HFFc6 (cell line): ENCODE data around the gene TAPT1. TPM values are rescaled to one million over a fixed set of nuclear protein-coding genes. Genes with fewer than 3 reads are reported as not detected.
"Not testable (repeated sequence)": the region's sequence is repeated elsewhere in the genome, so short reads cannot be mapped to it uniquely, and the experiment has no call there.

Experiments
- DNase-seq: peaks from one replicate; pipeline ENCODE4 v3.0.0-alpha.2; 2018
- H3K27ac Mint-ChIP-seq: 2 replicates; pipeline ENCODE4 v1.8.0; 2020; ENCODE audit warnings: mild to moderate bottlenecking, mixed read lengths
- H3K27me3 Mint-ChIP-seq: 2 replicates; pipeline ENCODE4 v1.8.0; 2021; ENCODE audit warnings: mild to moderate bottlenecking, moderate library complexity, mixed read lengths; ENCODE audit not compliant: insufficient read depth
- H3K36me3 Mint-ChIP-seq: 2 replicates; pipeline ENCODE4 v1.8.0; 2021; ENCODE audit warnings: low read depth, mixed read lengths
- H3K4me1 Mint-ChIP-seq: 2 replicates; pipeline ENCODE4 v1.8.0; 2020; ENCODE audit warnings: low read depth, mixed read lengths
- H3K4me3 Mint-ChIP-seq: 2 replicates; pipeline ENCODE4 v1.8.0; 2020; ENCODE audit warnings: mild to moderate bottlenecking, moderate library complexity, mixed read lengths
- H3K9me3 Mint-ChIP-seq: 2 replicates; pipeline ENCODE4 v1.8.0; 2020; ENCODE audit warnings: mild to moderate bottlenecking, mixed read lengths
- CTCF ChIP-seq: fragments of 200-600 bp; sonication (generic); IDR thresholded peaks from 2 replicates; pipeline ENCODE4 v1.5.0; 2021; ENCODE audit warnings: antibody characterized with exemption, mild to moderate bottlenecking
- total RNA-seq, 6 experiments: library from RNA; stranded (reverse); fragmentation: NEBNext Ultra II Directional; extraction: Animal tissue kit (Norgen Biotek cat#: 25700); gene quantifications; 2 replicates in 1 of 6; 3 replicates in 5 of 6; pipeline ENCODE4 v1.2.3, GENCODE V29; 2021

Gene TAPT1
- total RNA-seq, 6 experiments from 2014 or later, result 11.8 to 17.9 (median 15.3) TPM

DNA sequence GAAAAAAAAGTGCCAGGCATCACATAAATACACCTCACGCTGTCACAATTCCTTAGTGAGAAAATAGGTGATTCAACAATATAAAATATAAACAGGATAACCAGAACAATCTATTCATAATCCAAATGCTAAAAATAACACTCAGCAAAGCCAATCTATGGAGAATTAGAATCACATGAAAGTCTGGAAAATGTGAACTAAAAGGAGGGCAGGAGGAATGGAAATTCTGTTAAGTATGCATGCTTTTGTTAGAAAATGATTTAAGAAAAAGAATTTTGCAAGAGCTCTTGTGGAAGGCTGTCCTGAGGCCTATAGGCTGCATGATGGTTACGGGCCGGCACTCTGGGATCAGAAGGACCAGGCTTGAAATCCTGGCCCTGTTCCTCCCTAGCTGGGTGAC is 71.8 kb downstream of the TAPT1 start:
- H3K4me1 Mint-ChIP-seq, result peaks cover 7% of the 10 kb centered on the region
- peaks cover 8% of the 10 kb centered on the region for H3K27me3 Mint-ChIP-seq
- H3K27ac Mint-ChIP-seq, result no peak overlapping the region
- no peak overlapping the region for H3K4me3 Mint-ChIP-seq
- no peak for DNase-seq
- no peak for TF ChIP-seq CTCF
- no peaks in the 10 kb centered on the region for H3K9me3 Mint-ChIP-seq
- no peaks in the 10 kb centered on the region for H3K36me3 Mint-ChIP-seq

DNA sequence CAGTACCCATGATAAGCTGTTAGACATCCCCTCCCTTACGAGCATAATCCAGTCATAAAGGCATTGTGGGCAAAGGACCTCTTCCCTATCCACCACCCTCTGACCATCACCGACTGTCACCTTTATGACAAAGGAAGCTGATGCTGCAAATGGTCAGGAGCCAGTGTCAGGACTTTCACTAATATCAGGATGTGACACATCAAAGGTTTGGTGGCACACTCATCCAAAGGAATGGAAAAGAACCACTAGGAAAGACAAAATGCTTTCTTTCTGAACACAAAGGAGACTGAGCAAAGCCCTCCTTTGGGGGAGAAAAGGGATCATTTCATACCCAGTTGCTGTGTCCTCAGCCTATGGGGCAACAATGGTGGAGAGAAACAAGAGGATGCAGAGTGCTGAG is 75.6 kb downstream of the TAPT1 start:
- H3K36me3 Mint-ChIP-seq, result no peaks in the 10 kb centered on the region
- TF ChIP-seq CTCF, result no peak
- H3K4me3 Mint-ChIP-seq, result no peak overlapping the region
- H3K27me3 Mint-ChIP-seq, result peaks cover 16% of the 10 kb centered on the region
- H3K27ac Mint-ChIP-seq, result no peak overlapping the region
- no peak for DNase-seq
- peaks cover 7% of the 10 kb centered on the region for H3K4me1 Mint-ChIP-seq
- peaks cover 8% of the 10 kb centered on the region for H3K9me3 Mint-ChIP-seq

DNA sequence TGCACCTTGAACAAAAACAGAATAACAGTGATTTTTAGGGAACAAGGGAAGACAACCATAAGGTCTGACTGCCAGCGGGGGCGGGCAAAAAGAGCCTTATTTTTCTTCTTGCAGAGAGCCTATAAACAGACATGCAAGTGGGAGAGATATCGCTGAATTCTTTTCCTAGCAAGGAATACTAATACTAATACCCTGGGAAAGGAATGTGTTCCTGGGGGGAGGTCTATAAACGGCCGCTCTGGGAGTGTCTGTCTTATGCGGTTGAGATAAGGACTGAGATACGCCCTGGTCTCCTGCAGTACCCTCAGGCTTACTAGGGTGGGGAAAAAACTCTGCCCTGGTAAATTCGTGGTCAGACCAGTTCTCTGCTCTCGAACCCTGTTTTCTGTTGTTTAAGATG is 81.4 kb downstream of the TAPT1 start:
- not testable (repeated sequence) for DNase-seq, H3K36me3 Mint-ChIP-seq, H3K4me3 Mint-ChIP-seq, H3K27ac Mint-ChIP-seq
- Mint-ChIP-seq H3K27me3 (peaks cover 19% of the 10 kb centered on the region), H3K9me3 (peaks cover 26% of the 10 kb centered on the region), H3K4me1 (peaks cover 14% of the 10 kb centered on the region)

DNA sequence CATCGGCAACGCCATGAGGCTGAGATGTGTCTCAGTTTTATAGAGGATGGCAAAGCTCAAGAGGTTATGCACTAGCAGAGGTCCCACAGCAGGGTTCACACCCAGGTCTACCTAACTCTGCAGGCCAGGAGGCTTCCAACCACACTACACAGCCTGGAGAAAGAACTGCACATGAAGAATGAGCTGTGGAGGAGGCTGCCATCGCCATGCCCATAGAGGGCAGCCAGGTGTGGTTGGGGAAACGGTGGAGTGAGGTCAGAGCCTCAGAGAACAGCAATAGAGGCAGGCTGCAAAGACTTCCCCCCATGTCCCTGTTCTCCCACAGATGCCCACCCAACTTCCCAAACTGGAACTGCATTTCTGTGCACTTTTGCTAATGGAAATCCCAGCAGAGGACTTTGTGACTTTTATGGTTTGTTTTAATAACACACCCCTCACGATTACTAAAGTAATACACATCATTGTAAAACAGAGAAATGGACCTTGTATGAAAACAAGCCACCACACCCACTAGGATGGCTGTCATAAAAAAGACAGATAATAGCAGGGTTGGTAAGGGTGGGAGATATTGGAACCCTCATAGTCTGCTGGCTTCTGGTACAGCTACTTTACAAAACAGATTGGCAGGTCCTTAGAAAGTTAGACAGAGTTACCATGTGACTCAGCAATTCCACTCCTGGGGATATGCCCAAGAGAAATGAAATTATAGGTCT is 83.5 kb downstream of the TAPT1 start:
- peaks cover 21% of the 10 kb centered on the region for H3K27me3 Mint-ChIP-seq

GRCh38 chr4:16140879-16141249 is 85.4 kb downstream of the TAPT1 start:
- TF ChIP-seq CTCF, result no peak
- peaks cover 14% of the 10 kb centered on the region for H3K4me1 Mint-ChIP-seq
- H3K36me3 Mint-ChIP-seq, result peaks cover 5% of the 10 kb centered on the region; the same call in 1 of the 2 replicates
- H3K27ac Mint-ChIP-seq, result no peak overlapping the region
- H3K27me3 Mint-ChIP-seq, result peaks cover 27% of the 10 kb centered on the region
- no peak overlapping the region for H3K4me3 Mint-ChIP-seq
- peak; percentile 61 for DNase-seq
- H3K9me3 Mint-ChIP-seq, result peaks cover 19% of the 10 kb centered on the region

More for the DNA sequence above, 83.5 kb downstream of the TAPT1 start:
- Mint-ChIP-seq H3K9me3 (peaks cover 26% of the 10 kb centered on the region), H3K27ac (no peak overlapping the region), H3K4me1 (peaks cover 14% of the 10 kb centered on the region), H3K4me3 (no peak overlapping the region), H3K36me3 (peaks cover 5% of the 10 kb centered on the region; the same call in 1 of the 2 replicates)
- DNase-seq, result no peak
- no peak for TF ChIP-seq CTCF

DNA sequence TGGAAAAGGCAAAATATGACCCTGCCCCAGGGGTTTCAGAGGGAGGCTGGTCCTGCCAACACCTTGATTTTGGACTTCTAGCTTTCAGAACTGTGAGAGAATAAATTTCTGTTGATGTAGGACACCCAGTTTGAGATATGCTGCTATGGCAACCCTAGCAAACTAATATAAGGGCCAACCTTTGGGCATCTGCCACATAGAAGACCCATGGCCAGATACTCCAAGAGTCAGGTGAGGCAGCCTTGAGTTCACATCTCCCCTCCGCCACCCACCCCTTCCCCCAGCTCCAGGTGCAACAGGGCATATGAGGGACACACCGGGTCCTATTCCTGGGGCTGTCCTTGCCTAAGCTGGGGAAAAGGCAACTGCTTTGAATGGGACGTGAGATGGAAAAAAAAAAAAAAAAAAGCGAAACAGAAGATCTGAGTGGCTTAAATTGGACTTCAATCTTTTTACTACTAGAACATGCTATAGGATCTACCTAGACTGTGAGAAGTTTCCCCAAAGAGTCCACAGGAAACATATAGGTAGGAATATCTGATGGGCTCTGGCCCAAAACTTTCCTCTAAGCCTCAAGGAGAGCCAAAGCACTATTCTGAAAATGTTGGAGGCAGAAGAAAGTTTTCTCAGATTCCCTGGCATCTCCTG is 85.9 kb downstream of the TAPT1 start:
- Mint-ChIP-seq H3K27ac (no peak overlapping the region), H3K27me3 (peaks cover 30% of the 10 kb centered on the region), H3K36me3 (peaks cover 4% of the 10 kb centered on the region; the same call in 1 of the 2 replicates), H3K4me1 (peaks cover 14% of the 10 kb centered on the region), H3K4me3 (no peak overlapping the region), H3K9me3 (peaks cover 14% of the 10 kb centered on the region)
- no peak for DNase-seq
- TF ChIP-seq CTCF, result no peak
